SU-DHL-6 (cell line): Measurements from ENCODE around the gene GRM5.
"Not testable (repeated sequence)": the region's sequence is repeated elsewhere in the genome, so short reads cannot be mapped to it uniquely, and the experiment has no call there.

Experiments
- CTCF ChIP-seq: fragments of 200-600 bp; sonication (generic); IDR thresholded peaks from one replicate; pipeline ENCODE4 v1.5.1; 2017; ENCODE audit warnings: antibody characterized with exemption, mild to moderate bottlenecking, low read length, moderate library complexity; ENCODE audit not compliant: insufficient read depth, poor library complexity, severe bottlenecking
- EZH2phosphoT487 ChIP-seq: fragments of 200-600 bp; sonication (generic), shearing (Covaris generic); conservative IDR thresholded peaks from 2 replicates; pipeline ENCODE4 v1.6.1; 2018; ENCODE audit warnings: mild to moderate bottlenecking, antibody characterized with exemption, low read length, moderate library complexity, mixed read lengths

GRCh38 chr11:88961621-88962020 lies 104.2 kb downstream of the GRM5 start:
- TF ChIP-seq CTCF, EZH2phosphoT487: not testable (repeated sequence)
